CD14-positive monocyte (primary cell): ENCODE results near the gene TBL3. TPM values are rescaled to one million over a fixed set of nuclear protein-coding genes. Genes with fewer than 3 reads are reported as not detected.
A peak's percentile ranks its signal among the peaks of the same experiment; 100 is the strongest.

Source experiments
- DNase-seq, 3 donors: peaks; one replicate each; pipeline ENCODE4 v3.0.0-alpha.2; 2011 to 2022
- H2AFZ ChIP-seq: 2 replicates; pipeline ENCODE4 v1.6.0; 2012; ENCODE audit warnings: mild to moderate bottlenecking, low read depth, low read length, inconsistent platforms; ENCODE audit not compliant: insufficient read depth, poor library complexity, severe bottlenecking
- H3K27ac ChIP-seq, 2 donors: 1 replicate in 1 of 2; 2 replicates in 1 of 2; pipeline ENCODE4 v1.5.1; 2012 to 2013; ENCODE audit warnings: low read length in 2 of 2, control low read depth in 1 of 2, inconsistent platforms in 1 of 2, low read depth in 1 of 2, mild to moderate bottlenecking in 1 of 2
- H3K27me3 ChIP-seq, 2 donors: one replicate each; pipeline versions ENCODE4 v1.6.0 to v1.6.1; 2011 to 2013; ENCODE audit warnings: low read length in 2 of 2; ENCODE audit not compliant: control insufficient read depth in 2 of 2, insufficient read depth in 2 of 2
- H3K36me3 ChIP-seq, 2 donors: replicated peaks in 1 of 2; 1 replicate in 1 of 2; 2 replicates in 1 of 2; pipeline versions ENCODE4 v1.5.1 to v1.6.1; 2012 to 2013; ENCODE audit warnings: low read length in 2 of 2, control low read depth in 1 of 2, inconsistent platforms in 1 of 2, mild to moderate bottlenecking in 1 of 2; ENCODE audit not compliant: insufficient read depth in 2 of 2, control insufficient read depth in 1 of 2
- H3K4me1 ChIP-seq, 2 donors: 1 replicate in 1 of 2; 2 replicates in 1 of 2; pipeline versions ENCODE4 v1.5.1 to v1.6.1; 2012 to 2013; ENCODE audit warnings: low read length in 2 of 2, control low read depth in 1 of 2, inconsistent platforms in 1 of 2, mild to moderate bottlenecking in 1 of 2, moderate library complexity in 1 of 2; ENCODE audit not compliant: insufficient read depth in 2 of 2, control insufficient read depth in 1 of 2
- H3K4me2 ChIP-seq: replicated peaks from 2 replicates; pipeline ENCODE3; 2012; ENCODE audit warnings: low read length, moderate library complexity, mild to moderate bottlenecking; ENCODE audit not compliant: poor library complexity, severe bottlenecking; ENCODE audit errors: extremely low read depth
- H3K4me3 ChIP-seq, 3 experiments: fragments of 200-600 bp in 1 of 3; sonication (generic) in 1 of 3; replicated peaks in 1 of 3; 1 replicate in 2 of 3; 2 replicates in 1 of 3; pipeline ENCODE4 v1.5.1; 2011 to 2013; ENCODE audit warnings: low read length in 3 of 3, mild to moderate bottlenecking in 3 of 3, control low read depth in 2 of 3, low read depth in 2 of 3, inconsistent platforms in 1 of 3, moderate library complexity in 1 of 3
- H3K79me2 ChIP-seq: 2 replicates; pipeline ENCODE4 v1.6.0; 2012; ENCODE audit warnings: mild to moderate bottlenecking, control low read depth, inconsistent platforms, low read length, moderate library complexity; ENCODE audit not compliant: insufficient read depth
- H3K9ac ChIP-seq: 2 replicates; pipeline ENCODE4 v1.6.0; 2017; ENCODE audit warnings: low read length, mild to moderate bottlenecking; ENCODE audit not compliant: insufficient read depth, poor library complexity, severe bottlenecking
- H3K9me3 ChIP-seq, 2 donors: replicated peaks in 1 of 2; 1 replicate in 1 of 2; 2 replicates in 1 of 2; pipeline versions ENCODE4 v1.5.1 to v1.6.1; 2012 to 2013; ENCODE audit warnings: low read length in 2 of 2, control low read depth in 1 of 2; ENCODE audit not compliant: control insufficient read depth in 1 of 2, insufficient read depth in 1 of 2
- H4K20me1 ChIP-seq: 2 replicates; pipeline ENCODE4 v1.6.0; 2012; ENCODE audit warnings: mild to moderate bottlenecking, low read length, control low read depth, moderate library complexity; ENCODE audit not compliant: insufficient read depth
- H3K27ac Mint-ChIP-seq, 7 donors: one replicate each; pipeline ENCODE4 v1.8.0; 2020; ENCODE audit warnings: mild to moderate bottlenecking in 7 of 7, mixed read lengths in 7 of 7, moderate library complexity in 6 of 7, inconsistent platforms in 2 of 7
- H3K27me3 Mint-ChIP-seq, 3 donors: one replicate each; pipeline ENCODE4 v1.8.0; 2021 to 2022; ENCODE audit warnings: low read depth in 3 of 3, mild to moderate bottlenecking in 3 of 3, mixed read lengths in 3 of 3, moderate library complexity in 3 of 3, inconsistent platforms in 1 of 3
- H3K36me3 Mint-ChIP-seq, 2 donors: one replicate each; pipeline ENCODE4 v1.8.0; 2020; ENCODE audit warnings: mixed read lengths in 2 of 2, inconsistent platforms in 1 of 2, mild to moderate bottlenecking in 1 of 2
- H3K4me1 Mint-ChIP-seq: one replicate; pipeline ENCODE4 v1.8.0; 2020; ENCODE audit warnings: mild to moderate bottlenecking, mixed read lengths
- H3K4me3 Mint-ChIP-seq, 2 donors: one replicate each; pipeline ENCODE4 v1.8.0; 2020; ENCODE audit warnings: mild to moderate bottlenecking in 2 of 2, mixed read lengths in 2 of 2, moderate library complexity in 1 of 2
- H3K9me3 Mint-ChIP-seq, 7 donors: one replicate each; pipeline ENCODE4 v1.8.0; 2020 to 2022; ENCODE audit warnings: mixed read lengths in 7 of 7, mild to moderate bottlenecking in 6 of 7, moderate library complexity in 6 of 7, inconsistent platforms in 2 of 7
- WGBS: methylation state at CpG from one replicate; pipeline ENCODE4 v1.1.5; 2013; ENCODE audit warnings: missing lambda C conversion rate; ENCODE audit not compliant: insufficient coverage; 5-methylcytosine and 5-hydroxymethylcytosine counted together
- intact Hi-C, 2 donors: fragments of 100-400 bp; cut with micrococcal nuclease; formaldehyde crosslinking; loops; one replicate each; pipeline versions ENCODE4 v1.15.0 to v1.15.1; 2023
- polyA plus RNA-seq, 3 donors: library from polyadenylated mRNA; depleted of rRNA in 1 of 3; unstranded in 2 of 3; stranded (reverse) in 1 of 3; fragments of 300-500 nt in 2 of 3; fragments of >200 nt in 1 of 3; fragmentation: Illumina TruSeq in 2 of 3; gene quantifications; 1 replicate in 2 of 3; 2 replicates in 1 of 3; pipeline ENCODE4 v1.2.3, GENCODE V29; 2012 to 2021
- TF ChIP-seq, protein P1 (sequence below): fragments of 200-600 bp; IDR thresholded peaks from one replicate; pipeline ENCODE4 v1.8.0; 2022; ENCODE audit warnings: antibody characterized with exemption, mild to moderate bottlenecking

Gene TBL3
- polyA plus RNA-seq, 3 donors = 33.9 to 37.8 (median 36.0) TPM

DNA sequence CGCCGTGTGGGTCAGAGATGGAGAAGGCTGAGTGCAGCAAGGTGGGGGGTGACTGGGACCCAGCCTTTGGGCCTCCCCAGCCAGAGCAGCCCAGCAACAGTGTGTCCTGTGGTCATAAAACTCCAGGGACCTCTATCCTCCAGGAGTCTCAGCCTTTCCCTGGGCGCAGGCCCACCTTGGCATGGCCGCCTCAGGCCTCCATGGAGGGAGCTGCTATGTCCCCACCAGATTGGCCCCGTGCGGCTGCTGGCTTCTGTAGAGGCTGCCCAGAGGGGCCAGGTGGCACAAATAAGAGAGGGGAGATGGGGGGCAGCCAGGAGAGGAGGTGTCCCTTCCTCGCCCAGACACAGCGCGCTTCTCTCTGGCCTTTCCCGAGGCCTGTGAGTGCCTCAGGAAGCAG is 15.3 kb downstream of the TBL3 start:
- Histone ChIP-seq H3K27me3 (peaks cover 24 to 44% of the 10 kb centered on the region in 2 donors), H3K4me2 (no peak overlapping the region), H3K36me3 (peaks cover 12 to 18% of the 10 kb centered on the region in 2 donors), H3K79me2 (no peaks in the 10 kb centered on the region), H3K4me1 (peaks cover 38 to 46% of the 10 kb centered on the region in 2 donors), H3K9me3 (peaks cover 2 to 12% of the 10 kb centered on the region in 2 donors), H3K9ac (no peak overlapping the region), H3K27ac (no peak overlapping the region), H3K4me3 (no peak overlapping the region), H4K20me1 (peaks cover 7% of the 10 kb centered on the region), H2AFZ (no peak overlapping the region)
- TF ChIP-seq, protein P1, sequence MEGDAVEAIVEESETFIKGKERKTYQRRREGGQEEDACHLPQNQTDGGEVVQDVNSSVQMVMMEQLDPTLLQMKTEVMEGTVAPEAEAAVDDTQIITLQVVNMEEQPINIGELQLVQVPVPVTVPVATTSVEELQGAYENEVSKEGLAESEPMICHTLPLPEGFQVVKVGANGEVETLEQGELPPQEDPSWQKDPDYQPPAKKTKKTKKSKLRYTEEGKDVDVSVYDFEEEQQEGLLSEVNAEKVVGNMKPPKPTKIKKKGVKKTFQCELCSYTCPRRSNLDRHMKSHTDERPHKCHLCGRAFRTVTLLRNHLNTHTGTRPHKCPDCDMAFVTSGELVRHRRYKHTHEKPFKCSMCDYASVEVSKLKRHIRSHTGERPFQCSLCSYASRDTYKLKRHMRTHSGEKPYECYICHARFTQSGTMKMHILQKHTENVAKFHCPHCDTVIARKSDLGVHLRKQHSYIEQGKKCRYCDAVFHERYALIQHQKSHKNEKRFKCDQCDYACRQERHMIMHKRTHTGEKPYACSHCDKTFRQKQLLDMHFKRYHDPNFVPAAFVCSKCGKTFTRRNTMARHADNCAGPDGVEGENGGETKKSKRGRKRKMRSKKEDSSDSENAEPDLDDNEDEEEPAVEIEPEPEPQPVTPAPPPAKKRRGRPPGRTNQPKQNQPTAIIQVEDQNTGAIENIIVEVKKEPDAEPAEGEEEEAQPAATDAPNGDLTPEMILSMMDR = no peak
- no peak for DNase-seq
- peaks cover 31% of the 10 kb centered on the region for H3K4me1 Mint-ChIP-seq
- peaks cover 46 to 60% (median 48%) of the 10 kb centered on the region in 3 donors for H3K27me3 Mint-ChIP-seq
- intact Hi-C loops = no loop called here
- peaks cover 30 to 35% of the 10 kb centered on the region in 2 donors for H3K36me3 Mint-ChIP-seq
- no peak overlapping the region for H3K4me3 Mint-ChIP-seq
- H3K9me3 Mint-ChIP-seq = peaks cover 0 to 25% (median 14%) of the 10 kb centered on the region in 7 donors
- no peak overlapping the region for H3K27ac Mint-ChIP-seq
- WGBS = 96% methylated on average over 5 of the region's 10 CpGs

DNA sequence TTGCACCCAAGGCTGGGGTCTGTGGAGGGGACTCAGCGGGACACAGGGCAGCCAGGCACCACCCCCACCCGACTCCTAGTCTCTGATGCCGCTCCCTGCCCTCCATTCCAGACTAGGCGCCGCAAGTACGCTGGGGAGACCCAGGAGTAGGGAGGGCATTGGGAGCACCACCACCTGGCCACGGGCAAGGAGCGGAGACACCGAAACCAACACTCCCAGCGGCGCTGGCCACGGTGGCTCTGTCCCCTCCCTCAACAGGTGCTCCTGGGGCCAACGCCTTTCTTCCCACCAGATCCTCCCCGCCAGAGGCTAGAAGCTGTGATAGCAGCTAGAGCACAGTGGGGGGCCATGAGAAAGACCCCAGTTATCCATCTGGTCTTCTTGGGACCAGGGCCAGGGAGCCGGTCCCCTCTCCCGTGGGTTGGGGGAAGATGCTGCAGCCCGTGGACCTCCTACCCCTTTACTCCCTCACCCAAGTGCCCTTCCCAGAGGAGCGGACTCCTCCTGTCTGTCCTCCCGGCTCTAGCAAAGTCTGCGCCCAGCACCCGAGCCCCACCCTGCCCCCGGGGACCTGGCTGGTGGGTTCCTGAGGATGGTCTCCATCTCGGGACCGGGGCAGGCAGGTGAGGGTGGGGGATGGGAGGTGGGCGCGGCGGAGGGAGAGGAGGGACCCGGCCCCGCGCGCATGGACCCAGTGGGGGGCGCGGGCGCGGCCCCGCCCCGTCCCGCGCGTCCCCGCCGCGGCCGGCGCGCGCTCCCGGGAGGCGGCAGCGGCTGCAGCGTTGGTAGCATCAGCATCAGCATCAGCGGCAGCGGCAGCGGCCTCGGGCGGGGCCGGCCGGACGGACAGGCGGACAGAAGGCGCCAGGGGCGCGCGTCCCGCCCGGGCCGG is 17.6 kb downstream of the TBL3 start, which contains the start of gene SYNGR3:
TSS of gene SYNGR3 (plus strand) at position 762 of the 892 bp plus-strand sequence. CDS start 133 bp downstream, outside the sequence.
- TF ChIP-seq, protein P1 = no peak
- Histone ChIP-seq H2AFZ (peak within 1 kb of the TSS; percentile 54), H3K27me3 (peaks cover 20 to 33% of the 10 kb centered on the region in 2 donors), H3K4me1 (peaks cover 28 to 29% of the 10 kb centered on the region in 2 donors), H3K9ac (peak within 1 kb of the TSS; percentile 19), H3K4me2 (peak within 1 kb of the TSS; percentile 34), H3K36me3 (peaks cover 12 to 18% of the 10 kb centered on the region in 2 donors), H4K20me1 (peaks cover 7% of the 10 kb centered on the region), H3K4me3 (peak within 1 kb of the TSS in 1 of 3 experiments; percentile 17), H3K79me2 (no peaks in the 10 kb centered on the region), H3K9me3 (peaks cover 7 to 8% of the 10 kb centered on the region in 2 donors), H3K27ac (no peak within 1 kb of the TSS)
- peaks cover 26% of the 10 kb centered on the region for H3K4me1 Mint-ChIP-seq
- H3K9me3 Mint-ChIP-seq = peaks cover 0 to 16% (median 11%) of the 10 kb centered on the region in 7 donors
- H3K36me3 Mint-ChIP-seq = peaks cover 25 to 28% of the 10 kb centered on the region in 2 donors
- peak within 1 kb of the TSS in 2 of 7 donors; percentile 56 to 69 for H3K27ac Mint-ChIP-seq
- intact Hi-C loops = no loop called here
- peak within 1 kb of the TSS; percentile 27 to 79 for H3K4me3 Mint-ChIP-seq
- peaks cover 35 to 52% (median 45%) of the 10 kb centered on the region in 3 donors for H3K27me3 Mint-ChIP-seq
- no peak for DNase-seq
- 9% methylated on average over 55 of the region's 67 CpGs for WGBS
